WTC11 (cell line): ENCODE results near the gene SETD9. TPM values are rescaled to one million over a fixed set of nuclear protein-coding genes. Genes with fewer than 3 reads are reported as not detected.

Experiments
- ATAC-seq: fragments of 200-7000 bp; cut with Tn5 transposase; 2 replicates; pipeline ENCODE4 v1.10.0; 2021; ENCODE audit warnings: mild to moderate bottlenecking, moderate library complexity
- Bru-seq: library from RNA; stranded (reverse); fragments of 400-500 nt; gene quantifications from one replicate; lab custom pipeline; 2021; lab: Mats Ljungman, UMichigan
- CTCF ChIA-PET: fragments of 300-600 bp; sonication (Branson Sonifier 250); formaldehyde crosslinking; loops from one replicate; lab custom pipeline; 2021; ENCODE audit warnings: antibody characterized with exemption; lab: Charles Lee
- POLR2A ChIA-PET: fragments of 350-600 bp; sonication (Branson Sonifier 250); formaldehyde crosslinking; loops from one replicate; lab custom pipeline; 2021; ENCODE audit warnings: antibody characterized with exemption; lab: Charles Lee
- DNase-seq: peaks from one replicate; pipeline ENCODE4 v3.0.0; 2021; ENCODE audit warnings: low spot score
- H3K27ac Mint-ChIP-seq: 2 replicates; pipeline ENCODE4 v1.8.0; 2021; ENCODE audit warnings: mixed read lengths
- H3K27me3 Mint-ChIP-seq: 2 replicates; pipeline ENCODE4 v1.8.0; 2021; ENCODE audit warnings: low read depth, mild to moderate bottlenecking, moderate library complexity, mixed read lengths
- H3K36me3 Mint-ChIP-seq: 2 replicates; pipeline ENCODE4 v1.8.0; 2021; ENCODE audit warnings: mixed read lengths
- H3K4me1 Mint-ChIP-seq: 2 replicates; pipeline ENCODE4 v1.8.0; 2022; ENCODE audit warnings: mixed read lengths
- H3K4me3 Mint-ChIP-seq: 2 replicates; pipeline ENCODE4 v1.8.0; 2021; ENCODE audit warnings: mild to moderate bottlenecking, moderate library complexity, mixed read lengths
- H3K9me3 Mint-ChIP-seq: 2 replicates; pipeline ENCODE4 v1.8.0; 2021; ENCODE audit warnings: mixed read lengths
- ATF1 ChIP-seq: sonication (generic); formaldehyde crosslinking; IDR thresholded peaks from 2 replicates; pipeline ENCODE4 v1.8.1; 2023; ENCODE audit warnings: mild to moderate bottlenecking, moderate library complexity, missing genetic modification reagents
- CREM ChIP-seq: sonication (generic); formaldehyde crosslinking; IDR thresholded peaks from 2 replicates; pipeline ENCODE4 v1.8.1; 2022; ENCODE audit warnings: mild to moderate bottlenecking, missing genetic modification reagents, moderate library complexity
- ELF4 ChIP-seq: sonication (generic); formaldehyde crosslinking; IDR thresholded peaks from 2 replicates; pipeline ENCODE4 v1.8.1; 2022; ENCODE audit warnings: low read depth, mild to moderate bottlenecking, moderate library complexity, missing genetic modification reagents
- ESRRA ChIP-seq: sonication (generic); formaldehyde crosslinking; IDR thresholded peaks from 2 replicates; pipeline ENCODE4 v1.8.1; 2022; ENCODE audit warnings: mild to moderate bottlenecking, missing genetic modification reagents, borderline replicate concordance
- ETV6 ChIP-seq: sonication (generic); formaldehyde crosslinking; IDR thresholded peaks from 2 replicates; pipeline ENCODE4 v1.8.1; 2022; ENCODE audit warnings: mild to moderate bottlenecking, missing genetic modification reagents
- FOXK1 ChIP-seq: sonication (generic); formaldehyde crosslinking; IDR thresholded peaks from 2 replicates; pipeline ENCODE4 v1.8.0; 2022; ENCODE audit warnings: mild to moderate bottlenecking, moderate library complexity, missing genetic modification reagents
- FOXP1 ChIP-seq: sonication (generic); formaldehyde crosslinking; IDR thresholded peaks from 2 replicates; pipeline ENCODE4 v1.8.0; 2022; ENCODE audit warnings: missing genetic modification reagents, mild to moderate bottlenecking, moderate library complexity, borderline replicate concordance
- GABPB1 ChIP-seq: sonication (generic); formaldehyde crosslinking; IDR thresholded peaks from 2 replicates; pipeline ENCODE4 v1.8.1; 2023; ENCODE audit warnings: mild to moderate bottlenecking, missing genetic modification reagents
- JAZF1 ChIP-seq: fragments of 250-450 bp; sonication (Bioruptor Pico); IDR thresholded peaks from 2 replicates; pipeline ENCODE4 v1.9.0; 2021; ENCODE audit warnings: moderate library complexity, mild to moderate bottlenecking, inconsistent platforms
- MXD4 ChIP-seq: fragments of 250-450 bp; sonication (Bioruptor Pico); IDR thresholded peaks from 2 replicates; pipeline ENCODE4 v1.8.0; 2021; ENCODE audit warnings: mild to moderate bottlenecking, moderate library complexity, borderline replicate concordance
- NFE2L1 ChIP-seq: sonication (generic); formaldehyde crosslinking; IDR thresholded peaks from 2 replicates; pipeline ENCODE4 v1.8.1; 2023; ENCODE audit warnings: missing genetic modification reagents
- OVOL2 ChIP-seq: fragments of 250-450 bp; sonication (Bioruptor Pico); IDR thresholded peaks from 2 replicates; pipeline ENCODE4 v1.9.0; 2021; ENCODE audit warnings: mild to moderate bottlenecking, borderline replicate concordance
- PRRX2 ChIP-seq: fragments of 250-450 bp; sonication (Bioruptor Pico); IDR thresholded peaks from 2 replicates; pipeline ENCODE4 v1.8.0; 2021; ENCODE audit warnings: mild to moderate bottlenecking
- SMAD3 ChIP-seq: sonication (generic); formaldehyde crosslinking; IDR thresholded peaks from 2 replicates; pipeline ENCODE4 v1.8.0; 2022; ENCODE audit warnings: missing genetic modification reagents, mild to moderate bottlenecking, borderline replicate concordance
- SP1 ChIP-seq: sonication (generic); formaldehyde crosslinking; conservative IDR thresholded peaks from 2 replicates; pipeline ENCODE4 v1.8.1; 2022; ENCODE audit warnings: missing genetic modification reagents
- ZNF121 ChIP-seq: sonication (generic); formaldehyde crosslinking; IDR thresholded peaks from 2 replicates; pipeline ENCODE4 v1.8.0; 2023; ENCODE audit warnings: missing genetic modification reagents
- ZNF263 ChIP-seq: sonication (generic); formaldehyde crosslinking; IDR thresholded peaks from 2 replicates; pipeline ENCODE4 v1.8.1; 2022; ENCODE audit warnings: low read depth, mild to moderate bottlenecking, moderate library complexity, missing genetic modification reagents
- long read RNA-seq, 3 experiments: library from RNA in 1 of 3; library from capped mRNA in 1 of 3; library from polyadenylated mRNA in 1 of 3; unstranded in 2 of 3; stranded (forward) in 1 of 3; transcript quantifications; one replicate each; pipeline ENCODE4 v2.0.0, GENCODE V29; 2021
- total RNA-seq: library from RNA; stranded (reverse); gene quantifications from 3 replicates; pipeline ENCODE4 v1.2.3, GENCODE V29; 2021
- TF ChIP-seq, protein P1 (sequence below): sonication (generic); formaldehyde crosslinking; IDR thresholded peaks from 2 replicates; pipeline ENCODE4 v1.8.0; 2023; ENCODE audit warnings: missing genetic modification reagents
- TF ChIP-seq, protein P2 (sequence below): sonication (generic); formaldehyde crosslinking; IDR thresholded peaks from 2 replicates; pipeline ENCODE4 v1.8.1; 2023; ENCODE audit warnings: mild to moderate bottlenecking, missing genetic modification reagents
- TF ChIP-seq, protein P3 (sequence below): sonication (generic); formaldehyde crosslinking; IDR thresholded peaks from 2 replicates; pipeline ENCODE4 v1.8.0; 2023; ENCODE audit warnings: mild to moderate bottlenecking, missing genetic modification reagents
- TF ChIP-seq, protein P4 (sequence below): fragments of 250-450 bp; sonication (Bioruptor Pico); IDR thresholded peaks from 2 replicates; pipeline ENCODE4 v1.8.0; 2021; ENCODE audit warnings: mild to moderate bottlenecking
- TF ChIP-seq, protein P5 (sequence below): sonication (generic); formaldehyde crosslinking; IDR thresholded peaks from 2 replicates; pipeline ENCODE4 v1.8.0; 2022; ENCODE audit warnings: mild to moderate bottlenecking, missing genetic modification reagents
- TF ChIP-seq, protein P6 (sequence below): fragments of 250-450 bp; sonication (Bioruptor Pico); IDR thresholded peaks from 2 replicates; pipeline ENCODE4 v1.9.0; 2021; ENCODE audit warnings: mild to moderate bottlenecking

Gene SETD9, protein sequence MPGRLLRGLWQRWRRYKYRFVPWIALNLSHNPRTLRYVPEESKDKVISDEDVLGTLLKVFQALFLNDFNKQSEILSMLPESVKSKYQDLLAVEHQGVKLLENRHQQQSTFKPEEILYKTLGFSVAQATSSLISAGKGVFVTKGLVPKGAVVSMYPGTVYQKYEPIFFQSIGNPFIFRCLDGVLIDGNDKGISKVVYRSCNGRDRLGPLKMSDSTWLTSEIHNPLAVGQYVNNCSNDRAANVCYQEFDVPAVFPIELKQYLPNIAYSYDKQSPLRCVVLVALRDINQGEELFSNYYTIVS
- total RNA-seq (6.7 to 9.5 TPM (median 8.1 TPM) in 3 replicates), Bru-seq, nascent RNA (percentile 64 among the genes with signal in this experiment)
- long read RNA-seq, experiment 1, partial matches to known transcripts: 1 of 17 reads
- long read RNA-seq, experiment 1, other reads (novel, unspliced or antisense): 7 of 17 reads
- long read RNA-seq, experiment 2, partial matches to known transcripts: 1 of 6 reads
- long read RNA-seq, experiment 2, other reads (novel, unspliced or antisense): 4 of 6 reads
- long read RNA-seq, experiment 3, partial matches to known transcripts: 3 of 12 reads
- long read RNA-seq, experiment 3, other reads (novel, unspliced or antisense): 5 of 12 reads

DNA sequence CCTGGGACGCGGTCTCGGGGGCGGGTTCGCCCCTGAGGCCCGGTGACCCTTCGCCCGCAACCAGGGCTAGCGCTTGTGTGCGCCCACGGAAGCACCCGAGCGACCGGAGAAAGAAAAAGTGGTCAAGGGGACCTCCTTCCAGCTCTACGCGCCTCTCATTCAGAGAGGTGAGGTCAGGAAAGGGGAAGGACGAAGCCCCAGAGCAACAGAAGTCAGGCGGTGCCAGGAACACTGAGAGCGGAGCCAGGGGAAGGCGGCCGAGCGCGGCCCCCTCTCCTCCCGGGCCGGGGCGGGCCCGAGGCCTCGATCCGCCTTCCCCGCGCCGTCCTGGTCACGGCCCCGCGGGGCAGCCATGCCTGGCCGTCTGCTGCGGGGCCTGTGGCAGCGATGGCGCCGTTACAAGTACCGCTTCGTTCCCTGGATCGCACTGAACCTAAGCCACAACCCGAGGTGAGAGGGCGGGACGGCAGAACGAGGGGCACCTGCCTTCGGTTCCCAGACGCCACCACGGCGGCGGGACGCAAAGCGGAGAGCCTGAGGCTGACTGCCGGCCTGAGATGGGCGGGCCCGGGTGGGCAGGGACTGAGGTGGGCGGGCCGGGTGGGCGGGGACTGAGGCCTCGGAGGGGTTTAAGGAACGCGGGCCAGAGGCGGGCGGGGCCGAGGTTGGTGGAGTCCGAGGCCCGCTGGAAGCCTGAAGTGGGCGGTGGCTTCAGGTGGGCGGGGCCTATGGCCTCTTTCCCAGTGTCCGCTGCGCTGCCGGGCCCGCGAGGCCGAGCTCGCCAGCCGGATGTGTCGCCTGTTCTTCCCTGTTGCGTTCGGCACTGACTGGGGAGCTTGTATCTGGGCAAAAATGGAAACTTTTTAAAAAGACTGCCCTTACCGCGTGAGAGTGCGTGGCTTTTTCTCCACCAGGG lies at the start of gene SETD9:
Gene SETD9 (plus strand): TSS at position 303 of the 916 bp plus-strand sequence. CDS start 50 bp downstream, at position 353.
- ChIA-PET CTCF (interaction anchor here (0.6 to 3.3 kb wide), 7 partner anchors 9 to 973 kb away, joined by 3 to 22 read pairs (median 4); no protein-coding TSS in a partner anchor), POLR2A (interaction anchor here (0.5 to 2.6 kb wide), 13 partner anchors 9 to 358 kb away, joined by 3 to 29 read pairs (median 4); partner anchors contain the start of gene GPBP1)
- Mint-ChIP-seq H3K4me1 (peaks cover 28% of the 10 kb centered on the region), H3K9me3 (peaks cover 1% of the 10 kb centered on the region), H3K36me3 (peaks cover 6% of the 10 kb centered on the region), H3K27me3 (no peaks in the 10 kb centered on the region; the same call in 1 of the 2 replicates), H3K4me3 (peak within 1 kb of the TSS; percentile 89), H3K27ac (peak within 1 kb of the TSS; percentile 98)
- DNase-seq (peak; percentile 99), ATAC-seq (peak; percentile 92)
- TF ChIP-seq ESRRA (CRISPR knock-in tag) (no peak), SMAD3 (no peak), SP1 (CRISPR knock-in tag) (peak; percentile 74), MXD4 (no peak), ZNF121 (CRISPR knock-in tag) (no peak), OVOL2 (no peak), JAZF1 (CRISPR knock-in tag) (no peak), ZNF263 (CRISPR knock-in tag) (no peak), ELF4 (CRISPR knock-in tag) (no peak), FOXK1 (CRISPR knock-in tag) (peak; percentile 63; the same call in 1 of the 2 replicates), ETV6 (CRISPR knock-in tag) (peak; percentile 14; the same call in 1 of the 2 replicates), PRRX2 (CRISPR knock-in tag) (no peak), ATF1 (CRISPR knock-in tag) (no peak), CREM (CRISPR knock-in tag) (no peak), FOXP1 (CRISPR knock-in tag) (0 out of 2 replicates have a peak, but pooled peaks have one; percentile 27), NFE2L1 (no peak), GABPB1 (peak; percentile 43; the same call in 1 of the 2 replicates)
- TF ChIP-seq, protein P1, sequence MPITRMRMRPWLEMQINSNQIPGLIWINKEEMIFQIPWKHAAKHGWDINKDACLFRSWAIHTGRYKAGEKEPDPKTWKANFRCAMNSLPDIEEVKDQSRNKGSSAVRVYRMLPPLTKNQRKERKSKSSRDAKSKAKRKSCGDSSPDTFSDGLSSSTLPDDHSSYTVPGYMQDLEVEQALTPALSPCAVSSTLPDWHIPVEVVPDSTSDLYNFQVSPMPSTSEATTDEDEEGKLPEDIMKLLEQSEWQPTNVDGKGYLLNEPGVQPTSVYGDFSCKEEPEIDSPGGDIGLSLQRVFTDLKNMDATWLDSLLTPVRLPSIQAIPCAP (CRISPR knock-in tag): no peak
- TF ChIP-seq, protein P2, sequence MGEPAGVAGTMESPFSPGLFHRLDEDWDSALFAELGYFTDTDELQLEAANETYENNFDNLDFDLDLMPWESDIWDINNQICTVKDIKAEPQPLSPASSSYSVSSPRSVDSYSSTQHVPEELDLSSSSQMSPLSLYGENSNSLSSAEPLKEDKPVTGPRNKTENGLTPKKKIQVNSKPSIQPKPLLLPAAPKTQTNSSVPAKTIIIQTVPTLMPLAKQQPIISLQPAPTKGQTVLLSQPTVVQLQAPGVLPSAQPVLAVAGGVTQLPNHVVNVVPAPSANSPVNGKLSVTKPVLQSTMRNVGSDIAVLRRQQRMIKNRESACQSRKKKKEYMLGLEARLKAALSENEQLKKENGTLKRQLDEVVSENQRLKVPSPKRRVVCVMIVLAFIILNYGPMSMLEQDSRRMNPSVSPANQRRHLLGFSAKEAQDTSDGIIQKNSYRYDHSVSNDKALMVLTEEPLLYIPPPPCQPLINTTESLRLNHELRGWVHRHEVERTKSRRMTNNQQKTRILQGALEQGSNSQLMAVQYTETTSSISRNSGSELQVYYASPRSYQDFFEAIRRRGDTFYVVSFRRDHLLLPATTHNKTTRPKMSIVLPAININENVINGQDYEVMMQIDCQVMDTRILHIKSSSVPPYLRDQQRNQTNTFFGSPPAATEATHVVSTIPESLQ (CRISPR knock-in tag): no peak
- TF ChIP-seq, protein P3, sequence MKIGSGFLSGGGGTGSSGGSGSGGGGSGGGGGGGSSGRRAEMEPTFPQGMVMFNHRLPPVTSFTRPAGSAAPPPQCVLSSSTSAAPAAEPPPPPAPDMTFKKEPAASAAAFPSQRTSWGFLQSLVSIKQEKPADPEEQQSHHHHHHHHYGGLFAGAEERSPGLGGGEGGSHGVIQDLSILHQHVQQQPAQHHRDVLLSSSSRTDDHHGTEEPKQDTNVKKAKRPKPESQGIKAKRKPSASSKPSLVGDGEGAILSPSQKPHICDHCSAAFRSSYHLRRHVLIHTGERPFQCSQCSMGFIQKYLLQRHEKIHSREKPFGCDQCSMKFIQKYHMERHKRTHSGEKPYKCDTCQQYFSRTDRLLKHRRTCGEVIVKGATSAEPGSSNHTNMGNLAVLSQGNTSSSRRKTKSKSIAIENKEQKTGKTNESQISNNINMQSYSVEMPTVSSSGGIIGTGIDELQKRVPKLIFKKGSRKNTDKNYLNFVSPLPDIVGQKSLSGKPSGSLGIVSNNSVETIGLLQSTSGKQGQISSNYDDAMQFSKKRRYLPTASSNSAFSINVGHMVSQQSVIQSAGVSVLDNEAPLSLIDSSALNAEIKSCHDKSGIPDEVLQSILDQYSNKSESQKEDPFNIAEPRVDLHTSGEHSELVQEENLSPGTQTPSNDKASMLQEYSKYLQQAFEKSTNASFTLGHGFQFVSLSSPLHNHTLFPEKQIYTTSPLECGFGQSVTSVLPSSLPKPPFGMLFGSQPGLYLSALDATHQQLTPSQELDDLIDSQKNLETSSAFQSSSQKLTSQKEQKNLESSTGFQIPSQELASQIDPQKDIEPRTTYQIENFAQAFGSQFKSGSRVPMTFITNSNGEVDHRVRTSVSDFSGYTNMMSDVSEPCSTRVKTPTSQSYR: 0 out of 2 replicates have a peak, but pooled peaks have one; percentile 13
- TF ChIP-seq, protein P4, sequence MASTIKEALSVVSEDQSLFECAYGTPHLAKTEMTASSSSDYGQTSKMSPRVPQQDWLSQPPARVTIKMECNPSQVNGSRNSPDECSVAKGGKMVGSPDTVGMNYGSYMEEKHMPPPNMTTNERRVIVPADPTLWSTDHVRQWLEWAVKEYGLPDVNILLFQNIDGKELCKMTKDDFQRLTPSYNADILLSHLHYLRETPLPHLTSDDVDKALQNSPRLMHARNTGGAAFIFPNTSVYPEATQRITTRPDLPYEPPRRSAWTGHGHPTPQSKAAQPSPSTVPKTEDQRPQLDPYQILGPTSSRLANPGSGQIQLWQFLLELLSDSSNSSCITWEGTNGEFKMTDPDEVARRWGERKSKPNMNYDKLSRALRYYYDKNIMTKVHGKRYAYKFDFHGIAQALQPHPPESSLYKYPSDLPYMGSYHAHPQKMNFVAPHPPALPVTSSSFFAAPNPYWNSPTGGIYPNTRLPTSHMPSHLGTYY (CRISPR knock-in tag): no peak
- TF ChIP-seq, protein P5, sequence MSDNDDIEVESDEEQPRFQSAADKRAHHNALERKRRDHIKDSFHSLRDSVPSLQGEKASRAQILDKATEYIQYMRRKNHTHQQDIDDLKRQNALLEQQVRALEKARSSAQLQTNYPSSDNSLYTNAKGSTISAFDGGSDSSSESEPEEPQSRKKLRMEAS: peak; percentile 50; the same call in 1 of the 2 replicates
- TF ChIP-seq, protein P6, sequence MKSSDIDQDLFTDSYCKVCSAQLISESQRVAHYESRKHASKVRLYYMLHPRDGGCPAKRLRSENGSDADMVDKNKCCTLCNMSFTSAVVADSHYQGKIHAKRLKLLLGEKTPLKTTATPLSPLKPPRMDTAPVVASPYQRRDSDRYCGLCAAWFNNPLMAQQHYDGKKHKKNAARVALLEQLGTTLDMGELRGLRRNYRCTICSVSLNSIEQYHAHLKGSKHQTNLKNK (CRISPR knock-in tag): no peak
